ENCODE measurements around the gene HIVEP3.

The HIVEP3 gene

GRCh38 chr1:41474490-41475271 lies 444.0 kb downstream of the HIVEP3 start:
- DNase-seq, result no peak

GRCh38 chr1:41473738-41474362 lies 444.9 kb downstream of the HIVEP3 start:
- no peak for DNase-seq

DNA sequence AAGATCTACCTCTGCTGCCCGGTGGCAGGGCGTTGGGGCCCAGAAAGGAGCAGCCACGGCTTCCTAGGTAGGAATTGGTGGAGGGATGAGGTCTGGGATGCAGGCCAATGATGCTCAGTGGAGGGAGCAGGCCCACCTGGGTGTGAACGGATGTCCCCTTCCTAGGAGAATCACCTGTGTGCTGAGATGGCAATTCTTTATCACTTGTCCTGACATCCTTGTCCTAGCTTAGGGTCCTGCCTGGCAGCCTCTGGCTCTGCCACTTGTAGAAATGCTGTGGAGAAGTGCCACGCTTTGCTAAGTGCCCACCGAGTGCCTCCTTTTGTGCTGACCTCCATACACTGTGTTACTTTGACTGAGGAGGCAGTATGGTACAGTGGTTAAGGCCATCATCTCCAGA lies 447.1 kb downstream of the HIVEP3 start:
- DNase-seq, result no peak

- no peak for DNase-seq
Measured at GRCh38 chr1:41469706-41470105, 449.0 kb downstream of the HIVEP3 start.

DNA sequence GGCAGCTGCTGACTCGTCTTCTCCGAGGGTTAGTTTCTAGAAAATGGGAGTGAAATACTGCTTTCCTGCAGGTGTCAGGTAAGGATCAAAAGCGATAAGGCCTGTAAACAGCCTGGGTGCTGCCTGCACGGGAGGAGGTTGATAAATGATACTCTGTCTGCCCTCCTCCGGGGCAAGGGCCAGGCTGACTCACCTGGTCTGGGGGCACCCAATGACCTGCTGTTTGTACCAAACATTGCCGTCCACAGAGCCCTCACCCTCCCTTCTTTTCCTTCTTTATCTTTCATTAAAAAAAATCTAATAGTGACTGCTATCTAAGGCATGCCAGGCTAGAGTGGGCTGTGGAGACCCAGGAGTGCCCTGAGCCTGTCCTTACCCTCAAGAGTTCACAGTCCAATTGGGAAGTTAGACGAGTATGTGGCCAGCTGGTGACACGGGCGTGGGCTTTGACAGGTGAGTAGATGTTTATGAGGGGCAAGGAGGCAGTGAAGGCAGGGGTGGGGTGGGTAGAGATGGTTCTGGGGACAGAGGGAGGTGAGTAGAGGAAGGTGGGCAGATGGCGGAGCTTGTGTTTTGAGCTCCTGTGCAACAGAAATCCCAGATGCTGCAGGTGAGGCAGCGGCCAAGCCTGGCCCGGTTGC lies 450.5 kb downstream of the HIVEP3 start:
- no peak for DNase-seq

- no peak for DNase-seq
Measured at GRCh38 chr1:41467673-41468072, 451.0 kb downstream of the HIVEP3 start.

GRCh38 chr1:41466146-41466545 lies 452.6 kb downstream of the HIVEP3 start:
- DNase-seq, result no peak

- no peak for DNase-seq
Measured at GRCh38 chr1:41465741-41466140, 453.0 kb downstream of the HIVEP3 start.

DNA sequence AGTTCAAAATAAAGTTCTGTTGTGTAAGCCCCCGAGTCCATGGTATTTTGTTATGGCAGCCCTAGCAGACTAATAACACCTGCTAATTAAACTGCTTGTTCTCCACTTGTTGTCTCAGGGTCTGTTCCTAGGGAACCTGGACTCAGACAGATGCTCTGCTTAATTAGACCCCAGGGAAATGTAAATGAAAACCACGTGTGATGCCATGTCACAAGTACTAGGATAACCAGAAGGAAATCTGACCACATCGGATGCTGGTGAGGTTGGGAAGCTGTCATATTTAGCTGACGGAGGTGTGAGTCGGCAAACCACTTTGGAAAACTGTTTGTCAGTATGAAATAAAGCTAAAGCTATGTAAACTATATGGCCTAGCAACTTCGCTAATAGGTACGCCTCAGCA lies 453.8 kb downstream of the HIVEP3 start:
- DNase-seq, result no peak

DNA sequence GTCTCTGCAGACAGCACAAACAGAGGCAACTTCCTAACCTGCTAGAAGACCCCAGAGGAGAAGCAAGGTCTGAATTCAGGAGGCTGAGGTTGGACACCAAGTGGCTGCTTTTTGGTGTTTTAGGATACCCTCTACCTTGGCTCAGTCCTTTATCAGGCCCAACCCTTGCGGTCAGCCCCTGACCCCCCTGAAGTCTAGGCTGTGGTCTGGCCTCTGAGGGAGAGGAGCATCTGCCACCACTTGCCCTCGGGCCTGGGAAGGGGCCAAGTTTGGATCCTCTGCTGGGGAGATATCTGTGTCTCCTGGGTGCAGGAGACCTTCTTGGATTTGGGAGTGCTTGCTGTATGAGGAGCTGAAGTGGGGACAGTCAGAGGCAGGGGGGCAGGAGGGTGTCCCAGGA lies 455.2 kb downstream of the HIVEP3 start:
- no peak for DNase-seq

DNA sequence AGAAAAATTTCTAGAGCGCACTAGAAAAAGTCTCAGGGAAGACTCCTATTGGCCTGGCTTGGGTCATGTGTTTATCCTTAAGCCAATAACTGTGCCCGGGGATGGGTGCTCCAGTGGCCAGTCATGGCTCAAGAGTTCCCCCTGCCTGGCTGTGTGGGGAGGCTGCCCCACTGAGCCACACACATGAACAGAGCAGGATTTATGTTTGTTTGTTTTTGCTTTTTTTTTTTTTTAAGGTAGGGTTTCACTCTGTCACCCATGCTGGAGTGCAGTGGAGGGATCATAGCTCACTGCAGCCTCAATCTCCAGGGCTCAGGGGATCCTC lies 456.1 kb downstream of the HIVEP3 start:
- DNase-seq, result no peak

- DNase-seq, result no peak
Measured at GRCh38 chr1:41461790-41462679, 456.7 kb downstream of the HIVEP3 start.

DNA sequence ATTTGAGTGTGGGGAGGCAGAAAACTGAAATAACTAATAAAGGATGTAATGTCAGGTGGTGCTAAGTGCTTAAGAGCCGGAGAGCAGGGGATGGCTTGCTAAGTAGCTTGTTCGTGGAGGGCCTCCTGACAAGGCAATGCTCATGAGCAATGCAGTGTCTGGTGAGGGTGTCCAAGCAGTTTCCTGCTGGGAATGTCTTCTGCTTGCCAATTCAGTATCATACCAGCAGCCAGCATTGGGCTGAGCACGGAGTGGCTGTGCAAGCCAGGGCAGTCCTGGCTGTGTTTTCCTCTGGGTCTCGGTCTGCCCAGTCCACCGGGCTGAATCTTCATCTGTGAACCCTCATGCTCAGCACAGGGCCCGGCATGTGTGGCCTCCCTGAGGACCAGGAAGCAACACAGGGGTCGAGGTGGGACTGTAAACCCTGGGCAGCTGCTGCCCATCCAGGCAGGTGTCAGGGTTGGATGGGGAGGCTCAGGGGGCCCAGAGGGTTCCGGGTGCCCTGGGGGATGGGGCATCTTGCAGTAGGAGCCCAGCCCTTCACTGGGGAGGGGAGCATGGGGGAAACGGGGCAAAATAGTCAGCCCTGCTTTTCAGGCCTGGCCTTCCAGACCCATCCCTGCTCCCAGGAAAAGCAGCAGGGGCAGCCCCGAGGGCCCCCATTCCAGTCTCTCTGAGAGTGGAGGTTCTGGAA lies 461.7 kb downstream of the HIVEP3 start:
- DNase-seq, result no peak
